Stimulated activated CD4-positive, alpha-beta T cell treated with anti-CD3 and anti-CD28 coated beads, Interleukin-15, amount 100 ng/mL, for 48 hours (primary cell): ENCODE results near the gene OR5J2.
"Not testable (repeated sequence)": the region's sequence is repeated elsewhere in the genome, so short reads cannot be mapped to it uniquely, and the experiment has no call there.

ENCODE experiments used
- DNase-seq, 2 donors: peaks; one replicate each; pipeline ENCODE4 v3.0.0-alpha.2; 2020; ENCODE audit warnings: low read depth in 2 of 2

The OR5J2 gene

DNA sequence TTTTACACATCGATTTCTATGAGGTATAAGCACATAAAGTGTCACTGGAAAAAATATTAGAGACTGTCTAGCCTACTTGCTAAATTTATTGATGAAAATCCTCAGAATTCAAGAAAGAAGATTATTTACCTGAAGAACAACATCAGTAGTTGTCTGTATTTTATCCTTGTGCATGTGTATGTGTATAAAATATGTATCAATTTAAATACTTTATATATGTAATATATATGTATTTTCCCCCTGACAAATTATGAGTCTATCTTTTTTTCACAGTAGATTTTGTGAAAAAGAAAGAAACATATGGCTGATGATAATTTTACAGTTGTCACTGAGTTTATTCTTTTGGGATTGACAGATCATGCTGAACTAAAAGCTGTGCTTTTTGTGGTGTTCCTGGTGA is at the start of gene OR5J2:
OR5J2 (plus strand) TSS at position 301 of the 400 bp plus-strand sequence; CDS start at position 301, 0 bp downstream.
- DNase-seq = no peak

DNA sequence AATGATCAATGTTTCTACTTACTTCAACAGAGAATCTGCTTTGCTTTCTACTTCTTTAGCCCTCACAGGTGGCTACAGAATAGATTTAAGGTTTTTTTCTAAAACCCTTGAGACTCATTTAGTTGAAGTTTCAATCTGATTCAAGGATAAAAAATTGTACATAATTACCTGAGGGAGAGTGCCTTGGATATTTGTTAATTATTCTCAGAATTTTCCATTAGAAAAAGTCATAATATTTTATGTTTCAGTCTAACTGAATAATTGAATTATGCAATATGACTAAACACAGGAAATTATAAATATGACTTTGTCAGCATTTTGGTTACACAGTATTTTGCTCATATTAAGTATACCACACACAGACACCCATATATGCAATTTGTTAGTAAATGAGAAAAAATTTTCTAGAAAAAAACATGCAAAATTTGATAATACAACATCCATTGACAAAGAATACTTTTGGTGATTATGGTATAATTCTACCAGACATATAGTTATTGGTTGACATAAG is 36.2 kb upstream of the OR5J2 start, which contains the start of gene OR8J3:
OR8J3 (minus strand) TSS at position 51 of the 511 bp plus-strand sequence. CDS start 2,483 bp downstream, outside the sequence.
- no peak for DNase-seq

DNA sequence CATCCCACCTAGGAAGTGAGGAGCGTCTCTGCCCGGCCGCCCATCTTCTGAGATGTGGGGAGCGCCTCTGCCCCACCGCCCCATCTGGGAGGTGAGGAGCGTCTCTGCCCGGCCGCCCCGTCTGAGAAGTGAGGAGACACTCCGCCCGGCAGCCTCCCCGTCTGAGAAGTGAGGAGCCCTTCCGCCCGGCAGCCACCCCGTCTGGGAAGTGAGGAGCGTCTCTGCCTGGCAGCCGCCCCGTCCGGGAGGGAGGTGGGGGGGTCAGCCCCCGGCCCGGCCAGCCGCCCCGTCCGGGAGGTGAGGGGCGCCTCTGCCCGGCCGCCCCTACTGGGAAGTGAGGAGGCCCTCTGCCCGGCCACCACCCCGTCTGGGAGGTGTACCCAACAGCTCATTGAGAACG is 32.7 kb upstream of the OR5J2 start:
- DNase-seq = not testable (repeated sequence)

DNA sequence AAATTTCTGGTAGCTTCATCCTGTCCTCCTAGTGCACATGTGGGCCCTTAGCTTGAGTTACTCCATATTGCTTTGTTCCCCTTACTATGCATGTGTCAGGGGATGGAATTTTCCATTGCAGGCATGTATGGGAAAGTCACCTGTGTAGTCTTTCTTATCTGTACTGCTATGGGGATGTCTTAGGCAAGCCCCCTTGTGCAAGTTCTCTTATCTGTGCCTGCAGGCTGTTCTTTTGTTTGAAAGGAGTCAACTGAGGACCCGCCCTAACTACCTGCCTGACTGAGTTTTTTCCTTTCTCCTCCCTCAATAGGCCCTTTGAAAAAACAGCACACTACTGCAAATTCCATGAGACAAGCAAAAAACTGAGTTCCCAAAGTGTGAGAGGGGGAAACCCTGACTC is 25.0 kb upstream of the OR5J2 start:
- DNase-seq = no peak

DNA sequence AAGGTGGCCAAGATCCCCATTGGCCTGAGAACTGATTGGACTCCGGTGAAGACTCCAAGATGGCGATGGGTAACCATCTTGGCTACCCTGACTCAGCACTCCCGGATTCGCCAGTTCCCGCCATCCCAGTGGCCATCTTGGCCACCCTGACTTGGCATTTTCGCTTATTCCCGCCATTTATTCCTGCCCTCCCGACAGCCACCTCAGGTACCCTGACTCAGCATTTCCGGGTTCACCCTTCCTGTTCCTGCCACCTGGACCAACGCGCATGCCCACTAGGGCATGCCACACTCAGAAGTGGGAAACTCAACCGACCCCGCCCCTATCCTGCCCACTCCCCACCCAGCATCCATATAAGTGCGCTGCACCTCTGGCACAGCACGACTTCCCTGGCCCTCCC is 24.1 kb upstream of the OR5J2 start:
- no peak for DNase-seq

DNA sequence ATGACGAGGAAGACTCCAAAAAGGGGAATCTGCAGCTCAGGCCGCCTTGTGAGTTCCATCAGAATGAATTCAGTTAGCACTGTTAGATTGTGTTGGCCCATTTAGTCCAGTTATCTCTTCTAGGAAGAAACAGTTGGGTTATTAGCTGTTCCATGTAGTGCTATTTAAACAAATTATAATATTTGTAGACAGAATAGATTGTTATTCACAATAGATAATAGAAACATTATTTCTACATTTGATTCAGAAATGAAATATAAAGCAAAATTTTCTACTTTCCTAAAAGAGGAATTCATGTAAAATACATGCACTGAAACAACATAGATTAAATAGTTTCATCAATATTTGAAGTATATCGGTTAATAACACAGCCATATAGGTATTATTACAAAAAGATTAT is 16.2 kb upstream of the OR5J2 start, which contains the start of gene OR8K5:
OR8K5 (minus strand) TSS at position 101 of the 400 bp plus-strand sequence; CDS start at position 101, 0 bp downstream.
- DNase-seq = no peak

DNA sequence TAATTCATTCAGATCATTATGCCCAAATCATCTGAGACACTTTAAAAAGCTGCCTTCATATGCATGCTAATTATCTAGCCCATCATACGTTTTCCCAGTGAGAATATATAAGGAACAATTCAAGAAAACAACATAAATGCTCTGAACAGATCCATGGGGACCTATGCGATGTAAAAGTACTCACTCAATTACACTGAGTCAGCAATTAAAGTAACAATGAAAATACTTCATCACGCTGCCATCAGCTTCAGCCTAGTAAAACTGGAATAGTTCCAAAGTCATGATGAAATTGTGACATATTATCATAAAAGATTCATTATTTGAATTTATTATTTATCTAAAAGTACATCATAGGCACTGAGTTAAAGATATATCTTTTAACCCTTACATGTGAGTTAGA is 12.6 kb upstream of the OR5J2 start:
- no peak for DNase-seq

DNA sequence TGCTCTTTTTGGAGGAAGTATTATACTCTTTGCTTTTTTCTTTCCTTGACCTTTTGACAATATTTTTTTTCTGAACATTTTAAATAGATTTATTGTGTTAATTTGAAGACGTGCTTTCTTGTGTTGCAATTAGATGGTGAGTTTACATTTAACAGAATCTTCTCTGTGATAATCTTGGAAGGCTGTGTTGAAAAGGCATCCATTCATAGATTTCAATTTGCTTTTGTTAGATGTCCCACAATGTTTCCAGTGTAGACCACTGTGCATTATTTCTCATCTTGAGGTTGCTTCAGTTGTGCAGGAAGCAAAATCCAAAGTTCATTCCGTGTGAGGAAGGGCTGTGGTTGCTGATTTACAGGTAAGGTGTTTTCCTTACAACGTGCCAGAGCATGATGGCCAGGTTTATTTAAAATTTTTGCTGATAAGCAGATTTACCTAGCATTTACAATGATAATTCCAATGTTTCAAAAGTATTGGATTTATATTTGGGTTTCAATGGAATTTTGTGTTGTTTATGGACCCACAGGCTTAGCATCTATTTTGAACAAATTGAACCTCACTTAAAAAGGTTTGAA is 4.1 kb upstream of the OR5J2 start:
- DNase-seq = no peak

DNA sequence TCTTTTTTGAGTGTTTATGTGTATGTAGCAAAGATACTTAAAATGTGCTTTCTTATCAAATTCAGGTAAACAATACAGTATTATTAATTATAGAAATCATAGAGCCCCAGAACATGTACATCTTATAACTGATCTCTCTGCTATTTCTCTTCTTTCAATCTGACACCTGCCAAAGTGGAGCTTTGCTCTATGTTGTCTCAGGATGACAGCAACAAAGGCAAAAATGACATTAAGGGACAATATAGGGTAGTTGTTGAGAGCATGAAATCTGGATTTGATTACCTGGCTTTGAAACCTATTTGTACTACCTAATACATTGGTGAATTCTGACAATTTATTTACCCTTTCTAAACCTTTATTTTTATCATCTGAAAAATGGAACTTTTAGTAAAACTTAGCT is 7.0 kb downstream of the OR5J2 start:
- DNase-seq = no peak

DNA sequence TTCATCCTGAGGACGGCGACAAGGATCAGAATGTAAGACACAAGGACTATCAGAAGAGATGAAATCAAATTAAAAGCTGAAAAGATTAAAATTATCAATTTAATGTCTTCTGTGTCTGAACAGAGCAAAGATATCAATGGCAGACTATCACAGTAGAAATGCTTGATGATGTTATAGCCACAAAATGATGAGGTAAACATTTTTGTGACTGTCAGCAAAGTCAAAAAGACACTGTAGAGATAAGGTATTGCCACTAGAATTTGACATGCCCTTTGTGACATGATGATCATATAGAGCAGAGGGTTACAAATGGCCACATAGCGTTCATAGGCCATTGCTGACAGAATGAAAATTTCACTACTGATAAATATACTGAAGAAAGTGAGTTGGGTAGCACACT is 12.2 kb downstream of the OR5J2 start:
- no peak for DNase-seq

DNA sequence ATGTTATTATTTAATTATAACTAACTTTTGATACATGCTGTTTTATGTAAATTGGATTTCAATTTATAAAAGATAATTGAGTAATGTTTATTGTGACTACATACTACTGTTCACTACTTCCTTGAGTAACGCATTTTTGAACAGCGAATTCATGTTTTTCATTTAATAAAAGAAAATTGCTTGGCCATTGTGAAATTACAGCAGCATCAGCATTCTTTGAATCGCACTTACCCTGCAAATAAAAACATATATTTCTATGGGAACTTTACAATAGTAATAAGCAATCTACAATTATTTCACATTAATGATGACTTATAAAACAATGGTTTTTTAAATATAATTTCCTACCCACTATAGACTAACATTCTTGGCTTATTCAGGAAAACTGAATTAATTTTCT is 20.3 kb downstream of the OR5J2 start:
- DNase-seq = no peak

DNA sequence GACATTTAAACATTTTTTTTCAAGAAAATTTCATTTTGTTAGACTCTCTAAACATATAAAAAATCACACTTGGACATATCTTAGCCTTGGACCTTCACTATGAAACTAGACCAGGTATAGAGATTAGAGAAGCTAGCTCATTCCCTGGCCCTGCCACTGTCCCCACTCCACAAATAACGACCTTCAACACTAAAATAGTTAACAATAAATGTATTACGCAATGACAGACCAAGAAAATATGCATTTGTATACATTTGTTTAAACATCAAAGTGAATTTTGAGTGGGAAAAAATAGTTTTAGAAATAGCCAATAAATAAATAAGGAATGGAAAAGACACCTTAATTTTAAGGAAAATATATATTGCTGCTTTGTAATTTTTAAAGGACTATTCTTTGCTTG is 20.9 kb downstream of the OR5J2 start:
- no peak for DNase-seq

DNA sequence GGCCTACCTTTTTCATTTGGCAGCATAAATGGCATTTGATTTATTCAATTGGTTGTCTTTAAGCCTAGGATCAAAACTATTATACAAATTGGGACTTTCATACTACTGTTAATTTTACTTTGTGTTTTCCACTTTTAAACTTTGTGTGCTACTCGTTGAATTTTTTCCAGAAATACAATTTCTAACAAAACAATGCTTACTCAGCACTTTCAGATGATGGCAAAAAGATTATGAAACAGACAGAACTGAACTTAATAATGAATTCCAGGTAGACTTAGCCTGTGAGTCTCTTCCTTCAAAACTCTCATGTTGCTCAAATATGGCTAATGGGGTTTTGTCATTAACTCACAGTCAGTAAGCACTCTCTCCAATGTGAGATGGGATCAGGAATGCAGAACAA is 31.4 kb downstream of the OR5J2 start:
- no peak for DNase-seq

DNA sequence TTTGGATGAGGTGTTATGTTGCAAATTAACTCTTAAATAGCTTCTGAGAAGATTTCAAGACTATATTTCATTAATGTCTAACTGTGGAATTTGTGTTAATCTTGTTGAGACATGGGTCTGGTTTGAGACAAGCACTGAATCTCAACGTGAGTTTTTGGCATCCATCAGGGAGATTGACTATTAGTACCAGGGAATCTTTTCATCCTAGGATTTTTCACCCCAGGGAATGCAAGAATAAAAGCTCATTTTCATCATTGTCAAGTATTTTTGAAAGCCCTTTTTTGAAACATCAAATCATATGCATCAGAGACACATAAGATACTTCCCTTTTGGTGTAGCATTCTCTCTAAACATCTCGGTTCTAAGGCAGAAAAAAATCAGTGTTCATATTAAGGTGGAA is 38.1 kb downstream of the OR5J2 start:
- DNase-seq = no peak

DNA sequence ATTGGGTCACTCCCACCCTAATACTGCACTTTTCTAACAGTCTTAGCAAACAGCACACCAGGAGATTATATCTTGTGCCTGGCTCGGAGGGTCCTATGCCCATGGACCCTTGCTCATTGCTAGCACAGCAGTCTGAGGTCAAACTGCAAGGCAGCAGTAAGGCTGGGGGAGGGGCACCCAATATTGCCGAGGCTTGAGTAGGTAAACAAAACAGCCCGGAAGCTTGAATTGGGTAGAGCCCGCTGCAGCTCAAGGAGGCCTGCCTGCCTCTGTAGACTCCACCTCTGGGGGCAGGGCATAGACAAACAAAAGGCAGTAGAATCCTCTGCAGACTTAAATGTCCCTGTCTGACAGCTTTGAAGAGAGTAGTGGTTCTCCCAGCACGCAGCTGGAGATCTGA is 43.3 kb downstream of the OR5J2 start:
- not testable (repeated sequence) for DNase-seq
